KMS-11 (cell line): ENCODE data around the gene HTRA3.

Experiments
- H2AFZ ChIP-seq: fragments of 200-600 bp; sonication (generic); 2 replicates; pipeline ENCODE4 v1.6.1; 2016; ENCODE audit warnings: antibody characterized with exemption, mixed run types, low read depth
- H3K27ac ChIP-seq: fragments of 200-600 bp; sonication (generic); 2 replicates; pipeline ENCODE4 v1.6.1; 2016; ENCODE audit warnings: mild to moderate bottlenecking, mixed run types
- H3K27me3 ChIP-seq: fragments of 200-600 bp; sonication (generic); 2 replicates; pipeline ENCODE4 v1.6.1; 2017; ENCODE audit warnings: mild to moderate bottlenecking, low read depth, mixed run types, moderate library complexity; ENCODE audit not compliant: insufficient read depth
- H3K36me3 ChIP-seq: fragments of 200-600 bp; sonication (generic); 2 replicates; pipeline ENCODE4 v1.6.1; 2017; ENCODE audit warnings: mild to moderate bottlenecking, mixed run types; ENCODE audit not compliant: insufficient read depth
- H3K4me1 ChIP-seq: fragments of 200-600 bp; sonication (generic); 2 replicates; pipeline ENCODE4 v1.6.1; 2016; ENCODE audit warnings: mild to moderate bottlenecking, low read depth, mixed run types; ENCODE audit not compliant: poor library complexity, severe bottlenecking
- H3K4me2 ChIP-seq: fragments of 200-600 bp; sonication (generic); 2 replicates; pipeline ENCODE4 v1.7.0; 2016; ENCODE audit warnings: mild to moderate bottlenecking, mixed run types
- H3K4me3 ChIP-seq: fragments of 200-600 bp; sonication (generic); IDR thresholded peaks from 2 replicates; pipeline ENCODE4 v1.6.1; 2017; ENCODE audit warnings: low read depth, low read length, mixed read lengths; ENCODE audit not compliant: insufficient read depth
- H3K79me2 ChIP-seq: fragments of 200-600 bp; sonication (generic); 2 replicates; pipeline ENCODE4 v1.6.1; 2016; ENCODE audit warnings: low read depth, mixed run types; ENCODE audit not compliant: insufficient read depth
- H3K9ac ChIP-seq: fragments of 200-600 bp; sonication (generic); 2 replicates; pipeline ENCODE4 v1.6.1; 2016; ENCODE audit warnings: mild to moderate bottlenecking, mixed run types
- H4K20me1 ChIP-seq: fragments of 200-600 bp; sonication (generic); 2 replicates; pipeline ENCODE4 v1.6.1; 2016; ENCODE audit warnings: mild to moderate bottlenecking, mixed run types; ENCODE audit not compliant: insufficient read depth
- TF ChIP-seq, protein P1 (sequence below): fragments of 200-600 bp; sonication (generic); conservative IDR thresholded peaks from 2 replicates; pipeline ENCODE4 v1.6.1; 2017; ENCODE audit warnings: low read depth, mild to moderate bottlenecking, antibody characterized with exemption, low read length, moderate library complexity, mixed read lengths

Gene HTRA3

DNA sequence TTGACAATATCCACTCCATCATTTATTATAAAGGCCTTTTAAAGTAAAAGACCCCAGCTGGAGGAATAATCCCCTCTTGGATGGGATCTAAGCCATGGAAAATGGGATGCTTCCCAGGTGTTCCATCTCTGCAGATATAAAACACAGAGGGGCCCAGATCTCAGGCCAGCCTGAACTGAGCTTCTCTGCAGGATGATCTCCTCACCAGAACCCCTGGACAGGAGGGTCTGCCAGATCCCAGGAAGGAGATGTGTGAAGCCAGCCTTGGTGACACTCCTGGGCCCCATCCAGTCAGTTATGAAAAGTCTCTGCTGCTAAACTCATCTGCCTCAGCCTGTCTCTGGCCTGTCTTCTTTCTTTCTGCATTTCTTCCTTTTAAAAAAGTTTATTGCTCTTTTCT, 56.7 kb downstream of the HTRA3 start:
- Histone ChIP-seq H3K27me3 (no peaks in the 10 kb centered on the region), H3K36me3 (no peaks in the 10 kb centered on the region), H3K79me2 (no peaks in the 10 kb centered on the region), H4K20me1 (no peaks in the 10 kb centered on the region), H3K27ac (no peak overlapping the region), H3K4me2 (no peak overlapping the region), H3K4me3 (no peak overlapping the region), H2AFZ (no peak overlapping the region), H3K9ac (no peak overlapping the region), H3K4me1 (no peaks in the 10 kb centered on the region)
- TF ChIP-seq, protein P1, sequence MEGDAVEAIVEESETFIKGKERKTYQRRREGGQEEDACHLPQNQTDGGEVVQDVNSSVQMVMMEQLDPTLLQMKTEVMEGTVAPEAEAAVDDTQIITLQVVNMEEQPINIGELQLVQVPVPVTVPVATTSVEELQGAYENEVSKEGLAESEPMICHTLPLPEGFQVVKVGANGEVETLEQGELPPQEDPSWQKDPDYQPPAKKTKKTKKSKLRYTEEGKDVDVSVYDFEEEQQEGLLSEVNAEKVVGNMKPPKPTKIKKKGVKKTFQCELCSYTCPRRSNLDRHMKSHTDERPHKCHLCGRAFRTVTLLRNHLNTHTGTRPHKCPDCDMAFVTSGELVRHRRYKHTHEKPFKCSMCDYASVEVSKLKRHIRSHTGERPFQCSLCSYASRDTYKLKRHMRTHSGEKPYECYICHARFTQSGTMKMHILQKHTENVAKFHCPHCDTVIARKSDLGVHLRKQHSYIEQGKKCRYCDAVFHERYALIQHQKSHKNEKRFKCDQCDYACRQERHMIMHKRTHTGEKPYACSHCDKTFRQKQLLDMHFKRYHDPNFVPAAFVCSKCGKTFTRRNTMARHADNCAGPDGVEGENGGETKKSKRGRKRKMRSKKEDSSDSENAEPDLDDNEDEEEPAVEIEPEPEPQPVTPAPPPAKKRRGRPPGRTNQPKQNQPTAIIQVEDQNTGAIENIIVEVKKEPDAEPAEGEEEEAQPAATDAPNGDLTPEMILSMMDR = no peak

DNA sequence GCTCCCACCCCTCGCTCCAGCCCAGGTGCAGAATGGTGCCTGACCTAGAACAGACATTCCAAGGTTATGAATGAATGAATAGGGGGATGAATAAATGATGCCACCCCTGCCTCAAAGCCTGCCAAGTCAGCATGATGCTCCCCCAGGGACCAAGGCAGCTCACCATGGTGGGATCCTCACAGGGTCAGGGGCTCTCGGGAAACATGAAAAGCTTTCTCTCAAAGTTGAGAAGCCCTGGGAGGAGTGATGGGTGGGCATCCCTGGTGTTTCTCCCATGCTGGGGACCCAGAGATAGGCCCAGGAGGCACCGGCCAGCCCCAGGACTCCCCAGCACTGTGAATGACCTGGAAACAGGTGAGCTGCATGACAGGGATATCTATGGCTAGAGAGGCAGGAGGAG, 58.9 kb downstream of the HTRA3 start:
- Histone ChIP-seq H3K79me2 (no peaks in the 10 kb centered on the region), H3K9ac (no peak overlapping the region), H3K27ac (no peak overlapping the region), H3K27me3 (no peaks in the 10 kb centered on the region), H2AFZ (no peak overlapping the region), H3K36me3 (no peaks in the 10 kb centered on the region), H3K4me2 (no peak overlapping the region), H3K4me3 (no peak overlapping the region), H4K20me1 (no peaks in the 10 kb centered on the region), H3K4me1 (no peaks in the 10 kb centered on the region)
- TF ChIP-seq, protein P1 = no peak

DNA sequence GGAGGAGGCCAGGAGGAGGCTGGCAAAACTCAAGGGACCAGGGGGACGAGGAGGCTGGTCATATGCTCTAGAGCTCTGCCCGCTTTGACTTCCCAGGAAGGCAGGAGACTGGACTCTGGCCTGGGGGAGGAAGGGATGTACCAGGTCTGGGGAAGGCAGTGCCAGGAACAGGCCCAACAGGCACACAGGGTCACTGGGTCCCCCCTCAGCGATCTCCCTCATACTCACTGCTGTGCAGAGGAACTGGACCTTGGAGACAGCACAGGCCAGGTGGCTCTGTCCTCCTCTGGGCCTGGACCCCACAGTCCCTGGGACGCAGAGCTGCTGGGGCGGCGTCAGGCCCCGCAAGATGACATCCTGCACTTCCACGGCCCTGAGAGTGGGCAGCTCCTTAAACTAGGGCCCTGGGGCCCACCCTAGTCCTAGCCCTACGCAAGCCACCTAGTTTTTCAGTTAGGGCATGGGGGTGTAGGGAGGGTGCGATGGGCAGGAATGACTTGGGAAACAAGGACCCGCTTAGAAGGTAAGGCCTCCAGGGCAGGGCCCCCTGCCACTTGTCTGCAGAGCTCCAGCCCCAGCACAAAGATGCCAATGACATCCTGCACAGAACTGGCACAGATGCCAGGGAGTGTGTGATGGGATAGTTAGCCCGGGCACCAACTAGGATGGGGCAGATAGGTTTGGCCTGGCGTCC, 59.5 kb downstream of the HTRA3 start:
- TF ChIP-seq, protein P1 = no peak
- Histone ChIP-seq H3K27ac (no peak overlapping the region), H3K4me1 (no peaks in the 10 kb centered on the region), H3K4me2 (no peak overlapping the region), H3K27me3 (no peaks in the 10 kb centered on the region), H2AFZ (no peak overlapping the region), H3K36me3 (no peaks in the 10 kb centered on the region), H4K20me1 (no peaks in the 10 kb centered on the region), H3K79me2 (no peaks in the 10 kb centered on the region), H3K4me3 (no peak overlapping the region), H3K9ac (no peak overlapping the region)

DNA sequence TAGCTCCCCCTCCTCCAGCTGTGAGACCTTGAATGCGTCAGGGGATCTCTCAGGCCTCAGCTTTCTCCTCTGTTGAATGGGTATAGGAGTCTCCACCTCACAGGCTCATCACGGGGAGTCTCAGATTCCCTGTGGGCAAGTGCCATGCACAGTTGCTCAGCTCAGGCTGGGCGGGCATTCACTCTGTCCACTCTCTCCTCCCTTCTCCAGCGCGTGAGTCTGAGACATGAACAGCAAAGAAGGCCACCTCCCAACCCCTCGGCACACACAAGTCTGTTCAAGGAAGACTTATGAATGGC, 60.0 kb downstream of the HTRA3 start:
- no peak overlapping the region for H2AFZ ChIP-seq
- no peaks in the 10 kb centered on the region for H3K79me2 ChIP-seq
- TF ChIP-seq, protein P1 = no peak
- no peaks in the 10 kb centered on the region for H3K4me1 ChIP-seq
- H3K36me3 ChIP-seq = no peaks in the 10 kb centered on the region
- no peak overlapping the region for H3K4me3 ChIP-seq
- H4K20me1 ChIP-seq = no peaks in the 10 kb centered on the region
- no peak overlapping the region for H3K9ac ChIP-seq
- H3K27me3 ChIP-seq = no peaks in the 10 kb centered on the region
- H3K4me2 ChIP-seq = no peak overlapping the region
- no peak overlapping the region for H3K27ac ChIP-seq
